ENCODE results near the gene ZNF227.

Gene ZNF227

DNA sequence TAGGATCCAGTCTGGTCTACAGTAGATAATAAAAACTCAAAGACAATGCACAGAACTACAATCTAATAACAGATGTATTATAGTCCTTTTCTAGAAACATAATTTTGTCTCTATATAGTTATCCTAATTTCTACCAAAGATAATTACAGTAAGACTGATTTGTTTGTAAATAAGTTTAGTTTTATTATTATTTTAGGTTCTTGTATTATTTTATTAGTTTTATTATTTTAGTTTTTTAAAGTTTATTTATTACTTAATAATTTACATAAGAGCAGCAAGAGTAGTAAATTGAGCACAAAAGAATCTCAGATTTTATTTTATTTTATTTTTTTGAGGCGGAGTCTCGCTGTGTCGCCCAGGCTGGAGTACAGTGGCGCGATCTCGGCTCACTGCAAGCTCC, 22.3 kb upstream of the ZNF227 start:
- peaks cover 39% of the 10 kb centered on the region for H3K9me3 ChIP-seq (ENCODE audit: control insufficient read depth, low read length)
- no peak for DNase-seq
- no peak overlapping the region for H4K8ac ChIP-seq (ENCODE audit: low read length)
- H2BK15ac ChIP-seq (ENCODE audit: low read depth, poor library complexity, severe bottlenecking): no peak overlapping the region
- H3K4me2 ChIP-seq (ENCODE audit: low read length, poor library complexity, severe bottlenecking): no peak overlapping the region
- H3K27me3 ChIP-seq (ENCODE audit: control insufficient read depth in 1 of 2, insufficient read depth in 1 of 2, low read length in 2 of 2): no peaks in the 10 kb centered on the region
- no peak overlapping the region for H3K23ac ChIP-seq (ENCODE audit: low read length in 2 of 2)
- H2AK5ac ChIP-seq (ENCODE audit: low read length, severe bottlenecking): no peak overlapping the region
- H3K14ac ChIP-seq (ENCODE audit: low read length in 2 of 2): no peak overlapping the region
- no peaks in the 10 kb centered on the region for H3K36me3 ChIP-seq (ENCODE audit: control insufficient read depth in 1 of 2, insufficient read depth in 2 of 2, low read depth in 1 of 2, low read length in 2 of 2)
- H2BK12ac ChIP-seq (ENCODE audit: low read length in 2 of 2): no peak overlapping the region
- H3K4me3 ChIP-seq (ENCODE audit: insufficient read depth in 1 of 2, low read depth in 1 of 2, low read length in 2 of 2): no peak overlapping the region
- no peak overlapping the region for H4K91ac ChIP-seq (ENCODE audit: low read length)
- no peaks in the 10 kb centered on the region for H3K4me1 ChIP-seq (ENCODE audit: control insufficient read depth, insufficient read depth, low read depth, low read length)
- H3K4ac ChIP-seq (ENCODE audit: low read depth in 1 of 2, low read length in 2 of 2): no peak overlapping the region
- H2BK5ac ChIP-seq (ENCODE audit: low read depth, low read length, poor library complexity, severe bottlenecking): no peak overlapping the region
- no peak overlapping the region for H3K27ac ChIP-seq (ENCODE audit: low read length, poor library complexity, severe bottlenecking)
- no peak overlapping the region for H2AFZ ChIP-seq (ENCODE audit: low read depth, low read length)
- H3K9ac ChIP-seq (ENCODE audit: low read length): no peak overlapping the region
- 100% methylated on average over 6 of the region's 6 CpGs for WGBS
- H2BK120ac ChIP-seq (ENCODE audit: low read depth, low read length): no peak overlapping the region
- no peak overlapping the region for H3K18ac ChIP-seq (ENCODE audit: low read depth in 1 of 2, low read length in 2 of 2)
- no peaks in the 10 kb centered on the region for H3K79me1 ChIP-seq (replicated peaks; ENCODE audit: low read length, poor library complexity, severe bottlenecking)

DNA sequence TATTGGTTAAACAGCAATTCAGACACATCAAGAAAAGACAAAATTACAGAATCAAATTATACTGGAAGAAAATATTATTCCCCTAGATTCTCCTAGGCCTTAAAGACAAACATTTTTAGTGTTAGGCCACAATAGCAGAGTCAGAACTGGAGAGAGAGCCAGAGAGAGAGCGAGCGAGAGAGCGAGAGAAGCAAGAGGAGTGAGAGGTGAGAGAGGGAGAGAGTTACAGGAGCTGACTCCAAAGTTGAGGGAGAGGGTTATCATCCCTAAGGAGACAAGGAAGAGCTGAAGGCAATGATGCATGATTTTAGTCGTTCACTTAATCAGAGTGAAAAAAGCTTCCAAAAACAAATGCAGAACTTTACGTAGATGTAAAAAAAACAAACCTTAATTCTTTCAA, 20.2 kb upstream of the ZNF227 start:
- Histone ChIP-seq H3K36me3 (ENCODE audit: control insufficient read depth in 1 of 2, insufficient read depth in 2 of 2, low read depth in 1 of 2, low read length in 2 of 2) (no peaks in the 10 kb centered on the region), H4K91ac (ENCODE audit: low read length) (no peak overlapping the region), H3K18ac (ENCODE audit: low read depth in 1 of 2, low read length in 2 of 2) (no peak overlapping the region), H3K14ac (ENCODE audit: low read length in 2 of 2) (no peak overlapping the region), H2BK120ac (ENCODE audit: low read depth, low read length) (no peak overlapping the region), H3K9me3 (ENCODE audit: control insufficient read depth, low read length) (peaks cover 43% of the 10 kb centered on the region), H4K8ac (ENCODE audit: low read length) (no peak overlapping the region), H2AFZ (ENCODE audit: low read depth, low read length) (no peak overlapping the region), H2BK5ac (ENCODE audit: low read depth, low read length, poor library complexity, severe bottlenecking) (no peak overlapping the region), H3K9ac (ENCODE audit: low read length) (no peak overlapping the region), H3K27me3 (ENCODE audit: control insufficient read depth in 1 of 2, insufficient read depth in 1 of 2, low read length in 2 of 2) (no peaks in the 10 kb centered on the region), H3K4me3 (ENCODE audit: insufficient read depth in 1 of 2, low read depth in 1 of 2, low read length in 2 of 2) (no peak overlapping the region), H3K27ac (ENCODE audit: low read length, poor library complexity, severe bottlenecking) (no peak overlapping the region), H3K23ac (ENCODE audit: low read length in 2 of 2) (no peak overlapping the region), H2BK15ac (ENCODE audit: low read depth, poor library complexity, severe bottlenecking) (no peak overlapping the region), H3K4ac (ENCODE audit: low read depth in 1 of 2, low read length in 2 of 2) (no peak overlapping the region), H3K4me1 (ENCODE audit: control insufficient read depth, insufficient read depth, low read depth, low read length) (no peaks in the 10 kb centered on the region), H2BK12ac (ENCODE audit: low read length in 2 of 2) (no peak overlapping the region), H2AK5ac (ENCODE audit: low read length, severe bottlenecking) (no peak overlapping the region), H3K79me1 (replicated peaks; ENCODE audit: low read length, poor library complexity, severe bottlenecking) (no peaks in the 10 kb centered on the region), H3K4me2 (ENCODE audit: low read length, poor library complexity, severe bottlenecking) (no peak overlapping the region)
- 97% methylated on average over 3 of the region's 5 CpGs for WGBS
- no peak for DNase-seq

DNA sequence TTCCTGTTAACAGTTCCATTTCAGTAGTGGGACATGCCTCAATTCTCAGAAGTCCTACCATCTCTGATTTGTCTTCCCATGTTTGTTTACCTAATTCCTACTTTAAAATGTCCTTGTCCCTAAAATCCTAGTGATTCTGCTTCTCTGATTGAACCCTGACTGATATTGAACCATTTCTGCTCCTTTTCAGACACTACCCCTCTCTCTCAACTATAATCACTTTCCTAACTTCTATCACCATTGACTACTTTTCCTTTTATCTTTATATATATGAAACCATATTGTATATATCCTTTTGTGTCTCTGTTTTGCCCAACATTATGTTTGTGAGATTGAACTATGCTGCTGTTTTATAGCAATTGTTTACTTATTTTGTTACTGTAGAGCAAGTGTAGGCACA, 15.6 kb upstream of the ZNF227 start:
- no peak overlapping the region for H3K9ac ChIP-seq (ENCODE audit: low read length)
- peaks cover 22% of the 10 kb centered on the region for H3K9me3 ChIP-seq (ENCODE audit: control insufficient read depth, low read length)
- H3K27me3 ChIP-seq (ENCODE audit: control insufficient read depth in 1 of 2, insufficient read depth in 1 of 2, low read length in 2 of 2): no peaks in the 10 kb centered on the region
- H2BK120ac ChIP-seq (ENCODE audit: low read depth, low read length): no peak overlapping the region
- H3K4me3 ChIP-seq (ENCODE audit: insufficient read depth in 1 of 2, low read depth in 1 of 2, low read length in 2 of 2): no peak overlapping the region
- no peak overlapping the region for H3K4ac ChIP-seq (ENCODE audit: low read depth in 1 of 2, low read length in 2 of 2)
- H4K8ac ChIP-seq (ENCODE audit: low read length): no peak overlapping the region
- H3K4me2 ChIP-seq (ENCODE audit: low read length, poor library complexity, severe bottlenecking): no peak overlapping the region
- no peak overlapping the region for H3K27ac ChIP-seq (ENCODE audit: low read length, poor library complexity, severe bottlenecking)
- no peak overlapping the region for H3K23ac ChIP-seq (ENCODE audit: low read length in 2 of 2)
- H2AK5ac ChIP-seq (ENCODE audit: low read length, severe bottlenecking): no peak overlapping the region
- H3K79me1 ChIP-seq (replicated peaks; ENCODE audit: low read length, poor library complexity, severe bottlenecking): no peaks in the 10 kb centered on the region
- no peaks in the 10 kb centered on the region for H3K36me3 ChIP-seq (ENCODE audit: control insufficient read depth in 1 of 2, insufficient read depth in 2 of 2, low read depth in 1 of 2, low read length in 2 of 2)
- DNase-seq: no peak
- no peak overlapping the region for H3K18ac ChIP-seq (ENCODE audit: low read depth in 1 of 2, low read length in 2 of 2)
- H2BK12ac ChIP-seq (ENCODE audit: low read length in 2 of 2): no peak overlapping the region
- no peaks in the 10 kb centered on the region for H3K4me1 ChIP-seq (ENCODE audit: control insufficient read depth, insufficient read depth, low read depth, low read length)
- no peak overlapping the region for H2BK5ac ChIP-seq (ENCODE audit: low read depth, low read length, poor library complexity, severe bottlenecking)
- no peak overlapping the region for H3K14ac ChIP-seq (ENCODE audit: low read length in 2 of 2)
- H4K91ac ChIP-seq (ENCODE audit: low read length): no peak overlapping the region
- no peak overlapping the region for H2BK15ac ChIP-seq (ENCODE audit: low read depth, poor library complexity, severe bottlenecking)
- H2AFZ ChIP-seq (ENCODE audit: low read depth, low read length): no peak overlapping the region

DNA sequence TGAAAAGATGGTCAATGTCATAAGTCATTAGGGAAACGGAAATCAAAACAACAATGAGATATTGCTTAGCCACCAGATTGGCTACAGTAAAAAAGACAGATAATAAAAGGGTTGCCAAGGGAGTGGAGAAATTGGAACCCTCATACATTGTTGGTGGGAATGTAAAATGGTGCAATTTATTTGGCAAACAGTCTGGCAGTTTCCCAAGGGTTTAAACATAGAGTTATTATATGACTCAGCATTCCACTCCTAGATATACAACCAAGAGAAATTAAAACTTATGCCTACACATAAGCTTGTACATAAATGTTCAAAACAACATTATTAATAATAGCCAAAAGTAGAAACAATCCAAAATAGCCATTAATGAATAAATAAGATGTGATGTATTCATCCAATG, 9.9 kb upstream of the ZNF227 start:
- Histone ChIP-seq H2BK120ac (ENCODE audit: low read depth, low read length) (no peak overlapping the region), H4K8ac (ENCODE audit: low read length) (no peak overlapping the region), H2BK15ac (ENCODE audit: low read depth, poor library complexity, severe bottlenecking) (no peak overlapping the region), H3K4me2 (ENCODE audit: low read length, poor library complexity, severe bottlenecking) (no peak overlapping the region), H3K4ac (ENCODE audit: low read depth in 1 of 2, low read length in 2 of 2) (no peak overlapping the region), H2AK5ac (ENCODE audit: low read length, severe bottlenecking) (no peak overlapping the region), H3K79me1 (replicated peaks; ENCODE audit: low read length, poor library complexity, severe bottlenecking) (no peaks in the 10 kb centered on the region), H3K9me3 (ENCODE audit: control insufficient read depth, low read length) (peaks cover 15% of the 10 kb centered on the region), H2BK12ac (ENCODE audit: low read length in 2 of 2) (no peak overlapping the region), H3K14ac (ENCODE audit: low read length in 2 of 2) (no peak overlapping the region), H3K36me3 (ENCODE audit: control insufficient read depth in 1 of 2, insufficient read depth in 2 of 2, low read depth in 1 of 2, low read length in 2 of 2) (no peaks in the 10 kb centered on the region), H3K18ac (ENCODE audit: low read depth in 1 of 2, low read length in 2 of 2) (no peak overlapping the region), H3K9ac (ENCODE audit: low read length) (no peak overlapping the region), H3K27ac (ENCODE audit: low read length, poor library complexity, severe bottlenecking) (no peak overlapping the region), H4K91ac (ENCODE audit: low read length) (no peak overlapping the region), H3K23ac (ENCODE audit: low read length in 2 of 2) (no peak overlapping the region), H3K4me1 (ENCODE audit: control insufficient read depth, insufficient read depth, low read depth, low read length) (no peaks in the 10 kb centered on the region), H2BK5ac (ENCODE audit: low read depth, low read length, poor library complexity, severe bottlenecking) (no peak overlapping the region), H3K27me3 (ENCODE audit: control insufficient read depth in 1 of 2, insufficient read depth in 1 of 2, low read length in 2 of 2) (no peaks in the 10 kb centered on the region), H3K4me3 (ENCODE audit: insufficient read depth in 1 of 2, low read depth in 1 of 2, low read length in 2 of 2) (no peak overlapping the region), H2AFZ (ENCODE audit: low read depth, low read length) (no peak overlapping the region)
- DNase-seq: no peak
- WGBS: 100% methylated on average over 1 of the region's 1 CpG

All from mesenchymal stem cell (in vitro differentiated cells and primary cell).